ENCODE results near the gene PSENEN. TPM values are rescaled to one million over a fixed set of nuclear protein-coding genes. Genes with fewer than 3 reads are reported as not detected.
A peak's percentile ranks its signal among the peaks of the same experiment; 100 is the strongest.

Gene PSENEN
- total and polyA plus RNA-seq, 2 donors from 2014 or later, result 84.0 to 185 TPM

GRCh38 chr19:35738887-35739229 lies 6.6 kb upstream of the PSENEN start:
- H3K27ac ChIP-seq (ENCODE audit: low read depth in 2 of 2, low read length in 2 of 2), result no peak overlapping the region
- TF ChIP-seq CTCF (IDR thresholded peaks at IDR 0.05; ENCODE audit: borderline replicate concordance, extremely low read depth, insufficient read depth), result no peak
- no peak for FAIRE-seq

DNA sequence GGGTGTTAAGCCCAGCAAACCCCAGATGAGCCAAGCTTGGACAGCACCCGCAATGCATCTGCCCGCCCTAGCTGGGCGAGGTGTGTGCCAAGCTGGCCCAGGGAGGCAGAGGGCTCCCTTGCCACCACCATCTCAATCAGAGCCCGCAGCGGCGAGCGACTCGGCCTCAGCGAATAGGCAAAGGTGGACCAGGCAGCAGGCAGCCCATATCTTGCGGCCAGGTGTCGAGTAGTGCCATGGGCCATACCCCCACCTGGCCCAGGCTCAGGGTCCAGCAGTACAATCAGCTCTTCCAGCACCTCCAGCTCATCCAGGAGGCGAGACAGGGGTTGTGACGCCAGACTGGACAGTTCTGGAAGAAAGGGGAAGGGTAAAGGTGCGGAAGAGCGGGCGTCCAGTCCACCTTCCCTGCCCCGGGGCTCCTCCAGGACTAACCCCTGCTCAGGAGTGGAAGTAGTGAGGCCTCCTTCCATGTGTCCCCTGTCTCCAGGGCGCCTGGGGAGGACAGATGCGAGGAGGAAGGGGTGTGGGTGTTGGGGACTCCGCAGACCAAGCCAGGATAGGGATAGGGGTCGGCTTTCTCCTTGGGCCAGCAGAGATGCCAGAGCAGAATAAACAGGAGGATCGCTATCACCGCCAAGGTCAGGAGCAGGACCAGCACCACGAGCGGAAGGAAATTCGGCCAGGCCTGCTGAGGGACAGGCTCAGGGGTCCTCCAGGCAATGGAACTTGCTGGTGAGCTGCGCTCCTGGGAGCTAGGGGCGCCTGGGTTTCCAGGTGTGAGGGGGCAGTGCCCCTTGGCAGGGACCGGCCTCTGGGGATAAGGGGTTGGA lies 6.0 kb upstream of the PSENEN start:
- Histone ChIP-seq H3K4me3 (ENCODE audit: low read length in 3 of 3) (peak overlapping the region in 1 of 3 donors; percentile 75), H3K9me3 (ENCODE audit: control insufficient read depth in 2 of 3, insufficient read depth in 1 of 3, low read length in 3 of 3) (no peaks in the 10 kb centered on the region), H3K27ac (ENCODE audit: low read depth in 2 of 2, low read length in 2 of 2) (peak overlapping the region; percentile 87 to 88), H3K27me3 (ENCODE audit: control insufficient read depth, insufficient read depth, low read length) (no peaks in the 10 kb centered on the region), H3K4me1 (ENCODE audit: control insufficient read depth in 2 of 3, insufficient read depth in 2 of 3, low read depth in 1 of 3, low read length in 3 of 3) (peaks cover 0 to 12% (median 0%) of the 10 kb centered on the region in 3 donors), H3K36me3 (ENCODE audit: control insufficient read depth in 2 of 3, insufficient read depth in 3 of 3, low read length in 3 of 3) (peaks cover 2 to 14% (median 11%) of the 10 kb centered on the region in 3 donors), H3K9ac (ENCODE audit: low read length in 3 of 3) (peak overlapping the region in 1 of 3 donors; percentile 61)
- no peak for FAIRE-seq
- intact Hi-C loops (cut with DNase I), result no loop called here
- DNase-seq, result peak in 2 of 5 donors; percentile 69 to 82
- TF ChIP-seq CTCF (IDR thresholded peaks at IDR 0.05; ENCODE audit: borderline replicate concordance, extremely low read depth, insufficient read depth), result no peak

More at GRCh38 chr19:35738887-35739229, 6.6 kb upstream of the PSENEN start:
- Histone ChIP-seq H3K27me3 (ENCODE audit: control insufficient read depth, insufficient read depth, low read length) (no peaks in the 10 kb centered on the region), H3K9me3 (ENCODE audit: control insufficient read depth in 2 of 3, insufficient read depth in 1 of 3, low read length in 3 of 3) (no peaks in the 10 kb centered on the region), H3K4me1 (ENCODE audit: control insufficient read depth in 2 of 3, insufficient read depth in 2 of 3, low read depth in 1 of 3, low read length in 3 of 3) (peaks cover 0 to 8% (median 0%) of the 10 kb centered on the region in 3 donors), H3K9ac (ENCODE audit: low read length in 3 of 3) (no peak overlapping the region), H3K36me3 (ENCODE audit: control insufficient read depth in 2 of 3, insufficient read depth in 3 of 3, low read length in 3 of 3) (peaks cover 2 to 18% (median 11%) of the 10 kb centered on the region in 3 donors), H3K4me3 (ENCODE audit: low read length in 3 of 3) (no peak overlapping the region)
- no peak for DNase-seq
- intact Hi-C loops (cut with DNase I), result no loop called here

GRCh38 chr19:35740108-35740422 lies 5.4 kb upstream of the PSENEN start:
- peaks cover 2 to 14% (median 11%) of the 10 kb centered on the region in 3 donors for H3K36me3 ChIP-seq (ENCODE audit: control insufficient read depth in 2 of 3, insufficient read depth in 3 of 3, low read length in 3 of 3)
- TF ChIP-seq CTCF (IDR thresholded peaks at IDR 0.05; ENCODE audit: borderline replicate concordance, extremely low read depth, insufficient read depth), result no peak
- intact Hi-C loops (cut with DNase I), result no loop called here

More at GRCh38 chr19:35740108-35740422, 5.4 kb upstream of the PSENEN start:
- H3K9me3 ChIP-seq (ENCODE audit: control insufficient read depth in 2 of 3, insufficient read depth in 1 of 3, low read length in 3 of 3), result no peaks in the 10 kb centered on the region
- H3K4me3 ChIP-seq (ENCODE audit: low read length in 3 of 3), result peak overlapping the region; percentile 44 to 75 (median 45)
- DNase-seq (no peak), FAIRE-seq (no peak)
- peak overlapping the region; percentile 87 to 88 for H3K27ac ChIP-seq (ENCODE audit: low read depth in 2 of 2, low read length in 2 of 2)
- peak overlapping the region in 2 of 3 donors; percentile 61 to 69 for H3K9ac ChIP-seq (ENCODE audit: low read length in 3 of 3)
- peaks cover 0 to 12% (median 0%) of the 10 kb centered on the region in 3 donors for H3K4me1 ChIP-seq (ENCODE audit: control insufficient read depth in 2 of 3, insufficient read depth in 2 of 3, low read depth in 1 of 3, low read length in 3 of 3)
- no peaks in the 10 kb centered on the region for H3K27me3 ChIP-seq (ENCODE audit: control insufficient read depth, insufficient read depth, low read length)
